MM.1S (cell line): ENCODE results near the gene GPR107.

Experiments
- DNase-seq: peaks from one replicate; pipeline ENCODE4 v3.0.0-alpha.2; 2015
- H2AFZ ChIP-seq: fragments of 300-600 bp; sonication (generic); 2 replicates; pipeline ENCODE4 v1.6.0; 2016; ENCODE audit warnings: antibody characterized with exemption, low read length
- H3F3A ChIP-seq: fragments of 300-600 bp; sonication (generic); 2 replicates; pipeline ENCODE4 v1.6.1; 2016; ENCODE audit warnings: mild to moderate bottlenecking, antibody characterized with exemption, low read length, moderate library complexity, mixed read lengths; ENCODE audit not compliant: insufficient read depth
- H3K27ac ChIP-seq: fragments of 300-600 bp; sonication (generic); 2 replicates; pipeline ENCODE4 v1.5.1; 2016; ENCODE audit warnings: mild to moderate bottlenecking, low read length
- H3K27me3 ChIP-seq: fragments of 300-600 bp; sonication (generic); replicated peaks from 2 replicates; pipeline ENCODE4 v1.6.0; 2016; ENCODE audit warnings: low read length; ENCODE audit not compliant: insufficient read depth
- H3K36me3 ChIP-seq: fragments of 300-600 bp; sonication (generic); replicated peaks from 2 replicates; pipeline ENCODE4 v1.6.1; 2016; ENCODE audit warnings: mild to moderate bottlenecking, low read length, mixed read lengths; ENCODE audit not compliant: insufficient read depth
- H3K4me1 ChIP-seq: fragments of 300-600 bp; sonication (generic); 2 replicates; pipeline ENCODE4 v1.6.1; 2016; ENCODE audit warnings: low read length, mixed read lengths
- H3K4me2 ChIP-seq: fragments of 300-600 bp; sonication (generic); 2 replicates; pipeline ENCODE4 v1.6.0; 2016; ENCODE audit warnings: low read depth, low read length
- H3K4me3 ChIP-seq: fragments of 300-600 bp; sonication (generic); 2 replicates; pipeline ENCODE4 v1.5.1; 2016; ENCODE audit warnings: low read length, mixed read lengths
- H3K79me2 ChIP-seq: fragments of 300-600 bp; sonication (generic); 2 replicates; pipeline ENCODE4 v1.6.1; 2016; ENCODE audit warnings: mixed run types, low read length, mixed read lengths
- H3K9ac ChIP-seq: fragments of 300-600 bp; sonication (generic); 2 replicates; pipeline ENCODE4 v1.6.1; 2016; ENCODE audit warnings: low read length, mixed read lengths
- H3K9me2 ChIP-seq: fragments of 300-600 bp; sonication (generic); replicated peaks from 2 replicates; pipeline ENCODE4 v1.6.1; 2016; ENCODE audit warnings: mild to moderate bottlenecking, low read length, mixed read lengths; ENCODE audit not compliant: insufficient read depth
- H3K9me3 ChIP-seq: fragments of 300-600 bp; sonication (generic); replicated peaks from 2 replicates; pipeline ENCODE4 v1.6.1; 2016; ENCODE audit warnings: mild to moderate bottlenecking, low read length, mixed read lengths; ENCODE audit not compliant: insufficient read depth
- H4K20me1 ChIP-seq: fragments of 300-600 bp; sonication (generic); 2 replicates; pipeline ENCODE4 v1.6.1; 2016; ENCODE audit warnings: mild to moderate bottlenecking, low read length, moderate library complexity, mixed read lengths; ENCODE audit not compliant: insufficient read depth
- CTCF ChIP-seq: fragments of 300-600 bp; sonication (generic); IDR thresholded peaks from 2 replicates; pipeline ENCODE4 v1.5.1; 2016; ENCODE audit warnings: antibody characterized with exemption, low read length, mixed read lengths
- EZH2 ChIP-seq: fragments of 300-600 bp; sonication (generic); optimal IDR thresholded peaks from 2 replicates; pipeline ENCODE3; 2017; ENCODE audit warnings: low read depth, mild to moderate bottlenecking, antibody characterized with exemption, low read length, mixed read lengths
- EZH2phosphoT487 ChIP-seq: fragments of 300-600 bp; sonication (generic); IDR thresholded peaks from 2 replicates; pipeline ENCODE4 v1.6.1; 2018; ENCODE audit warnings: antibody characterized with exemption, low read length

GPR107 gene

GRCh38 chr9:130129432-130130061, 75.8 kb downstream of the GPR107 start:
- Histone ChIP-seq H4K20me1 (no peaks in the 10 kb centered on the region), H3K9me3 (no peaks in the 10 kb centered on the region), H3K4me2 (no peak overlapping the region), H3K79me2 (no peaks in the 10 kb centered on the region), H3K27ac (no peak overlapping the region), H2AFZ (no peak overlapping the region), H3K9ac (no peak overlapping the region), H3F3A (no peaks in the 10 kb centered on the region), H3K4me3 (no peak overlapping the region), H3K9me2 (no peaks in the 10 kb centered on the region), H3K4me1 (no peaks in the 10 kb centered on the region), H3K36me3 (no peaks in the 10 kb centered on the region), H3K27me3 (no peaks in the 10 kb centered on the region)
- DNase-seq = no peak
- no peak for TF ChIP-seq EZH2phosphoT487
- TF ChIP-seq EZH2 = no peak
- no peak for TF ChIP-seq CTCF

- Histone ChIP-seq H3K27ac (no peak overlapping the region), H3K9me3 (no peaks in the 10 kb centered on the region), H2AFZ (no peak overlapping the region), H3K4me3 (no peak overlapping the region), H3F3A (no peaks in the 10 kb centered on the region), H3K9ac (no peak overlapping the region), H3K79me2 (no peaks in the 10 kb centered on the region), H3K9me2 (no peaks in the 10 kb centered on the region), H3K4me2 (no peak overlapping the region), H3K27me3 (no peaks in the 10 kb centered on the region), H3K36me3 (no peaks in the 10 kb centered on the region), H4K20me1 (no peaks in the 10 kb centered on the region), H3K4me1 (no peaks in the 10 kb centered on the region)
- DNase-seq = no peak
- no peak for TF ChIP-seq EZH2
Observed at GRCh38 chr9:130132746-130133145, 79.0 kb downstream of the GPR107 start.

- Histone ChIP-seq H3K9ac (no peak overlapping the region), H3K9me3 (no peaks in the 10 kb centered on the region), H3K9me2 (no peaks in the 10 kb centered on the region), H3K27ac (no peak overlapping the region), H3K4me3 (no peak overlapping the region), H3K4me2 (no peak overlapping the region), H3F3A (no peaks in the 10 kb centered on the region), H3K27me3 (peaks cover 8% of the 10 kb centered on the region; the same call in 1 of the 2 replicates), H4K20me1 (no peaks in the 10 kb centered on the region), H3K36me3 (no peaks in the 10 kb centered on the region), H3K4me1 (no peaks in the 10 kb centered on the region), H3K79me2 (no peaks in the 10 kb centered on the region), H2AFZ (no peak overlapping the region)
- TF ChIP-seq CTCF (no peak), EZH2 (no peak), EZH2phosphoT487 (no peak)
- no peak for DNase-seq
Observed at GRCh38 chr9:130137081-130137640, 83.5 kb downstream of the GPR107 start.

GRCh38 chr9:130137641-130138081, 84.0 kb downstream of the GPR107 start:
- Histone ChIP-seq H3K27ac (no peak overlapping the region), H3K36me3 (no peaks in the 10 kb centered on the region), H2AFZ (no peak overlapping the region), H3K4me1 (no peaks in the 10 kb centered on the region), H3K9me3 (no peaks in the 10 kb centered on the region), H3K79me2 (no peaks in the 10 kb centered on the region), H3K27me3 (peaks cover 13% of the 10 kb centered on the region), H4K20me1 (no peaks in the 10 kb centered on the region), H3K9ac (no peak overlapping the region), H3K4me2 (no peak overlapping the region), H3K9me2 (no peaks in the 10 kb centered on the region), H3F3A (no peaks in the 10 kb centered on the region), H3K4me3 (no peak overlapping the region)
- no peak for DNase-seq
- TF ChIP-seq EZH2phosphoT487 (no peak), CTCF (no peak), EZH2 (no peak)
